OCI-LY7 (cell line): ENCODE results near the gene HIVEP2. TPM values are rescaled to one million over a fixed set of nuclear protein-coding genes. Genes with fewer than 3 reads are reported as not detected.

ENCODE experiments used
- BruUV-seq: library from RNA; stranded (reverse); fragments of 400-500 nt; replicated peaks from 2 replicates; lab custom pipeline; 2021; lab: Mats Ljungman, UMichigan
- CTCF ChIA-PET: fragments of 300-600 bp; sonication (Branson Sonifier 250); formaldehyde crosslinking; loops from one replicate; lab custom pipeline; 2022; ENCODE audit warnings: antibody characterized with exemption; ENCODE audit not compliant: unreplicated experiment; lab: Charles Lee
- POLR2A ChIA-PET: fragments of 300-600 bp; sonication (Branson Sonifier 250); formaldehyde crosslinking; loops from one replicate; lab custom pipeline; 2022; ENCODE audit warnings: antibody characterized with exemption; lab: Charles Lee
- DNase-seq: peaks from one replicate; pipeline ENCODE4 v3.0.0-alpha.2; 2015; ENCODE audit warnings: low spot score
- H2AFZ ChIP-seq: fragments of 200-600 bp; sonication (generic), shearing (Covaris generic); 2 replicates; pipeline ENCODE4 v1.6.1; 2014; ENCODE audit warnings: mild to moderate bottlenecking, antibody characterized with exemption, low read length, moderate library complexity
- H3K27ac ChIP-seq: fragments of 200-600 bp; sonication (generic); 2 replicates; pipeline ENCODE4 v1.5.1; 2014; ENCODE audit warnings: mixed run types, low read depth, mild to moderate bottlenecking, moderate library complexity, low read length, inconsistent platforms; ENCODE audit not compliant: poor library complexity, severe bottlenecking
- H3K36me3 ChIP-seq: fragments of 200-600 bp; sonication (generic); 2 replicates; pipeline ENCODE4 v1.6.1; 2014; ENCODE audit warnings: mild to moderate bottlenecking, antibody characterized with exemption, low read length, moderate library complexity, mixed read lengths; ENCODE audit not compliant: insufficient read depth
- H3K4me1 ChIP-seq: fragments of 200-600 bp; sonication (generic); 2 replicates; pipeline ENCODE4 v1.5.1; 2014; ENCODE audit warnings: mild to moderate bottlenecking, low read length; ENCODE audit not compliant: insufficient read depth, poor library complexity, severe bottlenecking
- H3K4me2 ChIP-seq: fragments of 200-600 bp; sonication (generic); 2 replicates; pipeline ENCODE4 v1.6.1; 2014; ENCODE audit warnings: mild to moderate bottlenecking, low read length
- H3K4me3 ChIP-seq: fragments of 200-600 bp; sonication (generic); 2 replicates; pipeline ENCODE4 v1.5.1; 2014; ENCODE audit warnings: mild to moderate bottlenecking, low read depth, low read length; ENCODE audit not compliant: poor library complexity, severe bottlenecking
- H3K79me2 ChIP-seq: fragments of 200-600 bp; sonication (generic); 2 replicates; pipeline ENCODE4 v1.6.1; 2016; ENCODE audit warnings: low read depth, mild to moderate bottlenecking, low read length, moderate library complexity, mixed read lengths; ENCODE audit not compliant: insufficient read depth
- H3K9me2 ChIP-seq: fragments of 200-600 bp; sonication (generic); 2 replicates; pipeline ENCODE4 v1.6.1; 2016; ENCODE audit warnings: mild to moderate bottlenecking, low read length, mixed read lengths; ENCODE audit not compliant: insufficient read depth
- H3K9me3 ChIP-seq: fragments of 200-600 bp; sonication (generic); 2 replicates; pipeline ENCODE4 v1.6.1; 2014; ENCODE audit warnings: mild to moderate bottlenecking, mixed run types, low read length, mixed read lengths
- H4K20me1 ChIP-seq: fragments of 200-600 bp; sonication (generic); 2 replicates; pipeline ENCODE4 v1.6.1; 2014; ENCODE audit warnings: mild to moderate bottlenecking, antibody characterized with exemption, low read length, moderate library complexity, mixed read lengths; ENCODE audit not compliant: insufficient read depth
- CTCF ChIP-seq: fragments of 200-600 bp; sonication (generic); conservative IDR thresholded peaks from 2 replicates; pipeline ENCODE4 v1.5.1; 2014; ENCODE audit warnings: mild to moderate bottlenecking, antibody characterized with exemption, low read length, moderate library complexity, mixed read lengths
- EZH2phosphoT487 ChIP-seq: fragments of 200-600 bp; sonication (generic); IDR thresholded peaks from 2 replicates; pipeline ENCODE4 v1.6.1; 2018; ENCODE audit warnings: low read depth, borderline replicate concordance, mild to moderate bottlenecking, mixed run types, antibody characterized with exemption, low read length, moderate library complexity, mixed read lengths
- intact Hi-C: fragments of 100-400 bp; cut with micrococcal nuclease; formaldehyde crosslinking; loops from one replicate; pipeline ENCODE4 v1.10.0; 2022; ENCODE audit not compliant: unreplicated experiment
- total RNA-seq, 2 experiments: library from RNA; depleted of rRNA in 1 of 2; stranded (reverse); fragments of >200 nt in 1 of 2; shearing (Covaris generic) in 1 of 2; gene quantifications; 2 replicates each; pipeline ENCODE4 v1.2.3, GENCODE V29; 2014 to 2022

The HIVEP2 gene
- total RNA-seq, 2 experiments from 2014 or later, result 18.8 to 24.6 TPM

GRCh38 chr6:142819603-142820337 is 125.2 kb downstream of the HIVEP2 start:
- peak; percentile 71 for DNase-seq
- intact Hi-C loops, result loop anchor here (1.0 kb wide), 1 partner anchor 26 kb away; no protein-coding TSS in a partner anchor
- CTCF ChIA-PET, result interaction anchor here (0.5 kb wide), 1 partner anchor 42 kb away, joined by 3 read pairs; no protein-coding TSS in a partner anchor

GRCh38 chr6:142816486-142816885 is 128.5 kb downstream of the HIVEP2 start:
- ChIA-PET POLR2A (interaction anchor here (0.6 to 6.5 kb wide), 5 partner anchors 11 to 41 kb away, joined by 3 to 50 read pairs (median 3); no protein-coding TSS in a partner anchor), CTCF (no interaction called here)
- intact Hi-C loops, result no loop called here
- Histone ChIP-seq H3K27ac (no peak overlapping the region), H4K20me1 (no peaks in the 10 kb centered on the region), H3K4me3 (no peak overlapping the region), H3K36me3 (peaks cover 14% of the 10 kb centered on the region), H3K4me1 (peaks cover 34% of the 10 kb centered on the region), H3K9me3 (no peaks in the 10 kb centered on the region), H3K4me2 (no peak overlapping the region), H3K79me2 (peaks cover 28% of the 10 kb centered on the region; the same call in 1 of the 2 replicates), H2AFZ (no peak overlapping the region), H3K9me2 (no peaks in the 10 kb centered on the region)
- no peak for DNase-seq
- no TSS peak for BruUV-seq
- TF ChIP-seq EZH2phosphoT487 (no peak), CTCF (no peak)

More at GRCh38 chr6:142819603-142820337, 125.2 kb downstream of the HIVEP2 start:
- peak overlapping the region; percentile 67 for H3K4me3 ChIP-seq
- peaks cover 35% of the 10 kb centered on the region for H3K4me1 ChIP-seq
- H3K9me3 ChIP-seq, result no peaks in the 10 kb centered on the region
- peaks cover 25% of the 10 kb centered on the region; the same call in 1 of the 2 replicates for H3K79me2 ChIP-seq
- TF ChIP-seq CTCF, result no peak
- TF ChIP-seq EZH2phosphoT487, result no peak
- H3K27ac ChIP-seq, result peak overlapping the region; percentile 60
- peak overlapping the region; percentile 98 for H3K4me2 ChIP-seq
- BruUV-seq, result no TSS peak
- POLR2A ChIA-PET, result interaction anchor here (0.6 to 6.5 kb wide), 16 partner anchors 8 to 93 kb away, joined by 3 to 50 read pairs (median 5); no protein-coding TSS in a partner anchor
- no peaks in the 10 kb centered on the region for H3K9me2 ChIP-seq
- peaks cover 15% of the 10 kb centered on the region for H3K36me3 ChIP-seq
- H4K20me1 ChIP-seq, result no peaks in the 10 kb centered on the region
- peak overlapping the region; percentile 59; the same call in 1 of the 2 replicates for H2AFZ ChIP-seq
